Bronchial epithelial cell (primary cell): ENCODE results near the gene ESRRB. TPM values are rescaled to one million over a fixed set of nuclear protein-coding genes. Genes with fewer than 3 reads are reported as not detected.

Source experiments
- DNase-seq: peaks from one replicate; pipeline ENCODE4 v3.0.0-alpha.2; 2010; ENCODE audit warnings: low read depth
- FAIRE-seq: peaks from 2 replicates; lab custom pipeline; 2011; peaks lifted over from hg19 to GRCh38; lab: Jason Lieb, UNC
- H3K27me3 ChIP-seq: 2 replicates; pipeline ENCODE4 v1.5.1; 2011; ENCODE audit warnings: low read length; ENCODE audit not compliant: control insufficient read depth, insufficient read depth
- H3K36me3 ChIP-seq: 2 replicates; pipeline ENCODE4 v1.5.1; 2011; ENCODE audit warnings: low read length; ENCODE audit not compliant: control insufficient read depth, insufficient read depth
- H3K4me3 ChIP-seq: 2 replicates; pipeline ENCODE4 v1.5.1; 2011; ENCODE audit warnings: mild to moderate bottlenecking, low read depth, low read length, control low read depth
- total RNA-seq: library from RNA; depleted of rRNA; stranded (reverse); fragments of >200 nt; gene quantifications from 2 replicates; pipeline ENCODE4 v1.2.1, GENCODE V29; 2014
- TF ChIP-seq, protein P1 (sequence below): IDR thresholded peaks from 2 replicates; pipeline ENCODE4 v1.5.1; 2011; ENCODE audit warnings: mild to moderate bottlenecking, moderate library complexity, low read length, control low read depth, inconsistent platforms; ENCODE audit not compliant: insufficient read depth, severe bottlenecking

The ESRRB gene
- total RNA-seq, 1 donor from 2014 or later = not detected

GRCh38 chr14:76430475-76430980 is 54.6 kb downstream of the ESRRB start:
- Histone ChIP-seq H3K27me3 (peaks cover 2% of the 10 kb centered on the region), H3K4me3 (no peak overlapping the region), H3K36me3 (no peaks in the 10 kb centered on the region)
- TF ChIP-seq, protein P1, sequence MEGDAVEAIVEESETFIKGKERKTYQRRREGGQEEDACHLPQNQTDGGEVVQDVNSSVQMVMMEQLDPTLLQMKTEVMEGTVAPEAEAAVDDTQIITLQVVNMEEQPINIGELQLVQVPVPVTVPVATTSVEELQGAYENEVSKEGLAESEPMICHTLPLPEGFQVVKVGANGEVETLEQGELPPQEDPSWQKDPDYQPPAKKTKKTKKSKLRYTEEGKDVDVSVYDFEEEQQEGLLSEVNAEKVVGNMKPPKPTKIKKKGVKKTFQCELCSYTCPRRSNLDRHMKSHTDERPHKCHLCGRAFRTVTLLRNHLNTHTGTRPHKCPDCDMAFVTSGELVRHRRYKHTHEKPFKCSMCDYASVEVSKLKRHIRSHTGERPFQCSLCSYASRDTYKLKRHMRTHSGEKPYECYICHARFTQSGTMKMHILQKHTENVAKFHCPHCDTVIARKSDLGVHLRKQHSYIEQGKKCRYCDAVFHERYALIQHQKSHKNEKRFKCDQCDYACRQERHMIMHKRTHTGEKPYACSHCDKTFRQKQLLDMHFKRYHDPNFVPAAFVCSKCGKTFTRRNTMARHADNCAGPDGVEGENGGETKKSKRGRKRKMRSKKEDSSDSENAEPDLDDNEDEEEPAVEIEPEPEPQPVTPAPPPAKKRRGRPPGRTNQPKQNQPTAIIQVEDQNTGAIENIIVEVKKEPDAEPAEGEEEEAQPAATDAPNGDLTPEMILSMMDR = no peak
- no peak for FAIRE-seq
- no peak for DNase-seq

DNA sequence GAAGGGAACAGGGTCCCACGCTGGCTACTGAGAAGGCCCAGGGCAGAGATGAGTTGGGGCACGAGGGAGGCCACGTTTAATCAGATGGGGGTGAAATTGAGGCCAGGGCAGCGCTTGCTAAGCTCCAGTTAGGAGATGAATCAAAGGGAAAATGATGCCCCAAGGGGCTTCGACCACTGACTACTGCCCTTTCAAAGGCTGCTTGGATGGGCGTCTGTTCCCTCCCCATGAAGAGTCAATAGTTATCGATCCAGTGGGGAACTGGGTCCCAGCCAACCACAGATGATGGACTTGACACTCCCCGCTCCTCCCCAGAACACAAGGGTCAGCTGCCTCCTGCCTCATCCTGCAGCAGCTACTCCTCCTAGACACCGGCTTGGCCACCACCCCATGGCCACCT is 55.6 kb downstream of the ESRRB start:
- no peak for FAIRE-seq
- TF ChIP-seq, protein P1 = no peak
- Histone ChIP-seq H3K36me3 (no peaks in the 10 kb centered on the region), H3K4me3 (no peak overlapping the region), H3K27me3 (peaks cover 2% of the 10 kb centered on the region)
- DNase-seq = no peak

- TF ChIP-seq, protein P1 = no peak
- H3K27me3 ChIP-seq = peaks cover 2% of the 10 kb centered on the region
- no peaks in the 10 kb centered on the region for H3K36me3 ChIP-seq
- H3K4me3 ChIP-seq = no peak overlapping the region
- FAIRE-seq (no peak), DNase-seq (no peak)
Observed at GRCh38 chr14:76432827-76433752, 57.2 kb downstream of the ESRRB start.

- FAIRE-seq = no peak
- Histone ChIP-seq H3K36me3 (no peaks in the 10 kb centered on the region), H3K4me3 (no peak overlapping the region), H3K27me3 (peaks cover 2% of the 10 kb centered on the region)
- DNase-seq = no peak
- TF ChIP-seq, protein P1 = no peak
Observed at GRCh38 chr14:76434220-76434619, 58.3 kb downstream of the ESRRB start.

- Histone ChIP-seq H3K36me3 (no peaks in the 10 kb centered on the region), H3K4me3 (no peak overlapping the region), H3K27me3 (no peaks in the 10 kb centered on the region)
- TF ChIP-seq, protein P1 = no peak
- no peak for FAIRE-seq
- no peak for DNase-seq
Observed at GRCh38 chr14:76439237-76439775, 63.4 kb downstream of the ESRRB start.
